HEK293 (cell line): ENCODE results near the gene TDRD9.

Experiments used
- MZF1 ChIP-seq: fragments of 450-650 bp; formaldehyde crosslinking; IDR thresholded peaks from 2 replicates; pipeline ENCODE4 v1.5.1; 2017; ENCODE audit warnings: missing biosample characterization, missing genetic modification characterization, borderline replicate concordance
- YY1 ChIP-seq: fragments of 450-650 bp; formaldehyde crosslinking; IDR thresholded peaks from 2 replicates; pipeline ENCODE4 v1.5.1; 2018; ENCODE audit warnings: missing biosample characterization, missing genetic modification characterization
- ZFHX2 ChIP-seq: fragments of 450-650 bp; formaldehyde crosslinking; conservative IDR thresholded peaks from 2 replicates; pipeline ENCODE4 v1.5.1; 2016; ENCODE audit warnings: missing biosample characterization, missing genetic modification characterization
- ZNF24 ChIP-seq: fragments of 450-650 bp; formaldehyde crosslinking; IDR thresholded peaks from 2 replicates; pipeline ENCODE4 v1.5.1; 2016; ENCODE audit warnings: missing biosample characterization, missing genetic modification characterization
- TF ChIP-seq, protein P1 (sequence below): fragments of 450-650 bp; formaldehyde crosslinking; IDR thresholded peaks from 2 replicates; pipeline ENCODE4 v1.5.1; 2016; ENCODE audit warnings: missing biosample characterization, missing genetic modification characterization

- TF ChIP-seq MZF1 (tag by site-specific recombination): no peak
- TF ChIP-seq, protein P1, sequence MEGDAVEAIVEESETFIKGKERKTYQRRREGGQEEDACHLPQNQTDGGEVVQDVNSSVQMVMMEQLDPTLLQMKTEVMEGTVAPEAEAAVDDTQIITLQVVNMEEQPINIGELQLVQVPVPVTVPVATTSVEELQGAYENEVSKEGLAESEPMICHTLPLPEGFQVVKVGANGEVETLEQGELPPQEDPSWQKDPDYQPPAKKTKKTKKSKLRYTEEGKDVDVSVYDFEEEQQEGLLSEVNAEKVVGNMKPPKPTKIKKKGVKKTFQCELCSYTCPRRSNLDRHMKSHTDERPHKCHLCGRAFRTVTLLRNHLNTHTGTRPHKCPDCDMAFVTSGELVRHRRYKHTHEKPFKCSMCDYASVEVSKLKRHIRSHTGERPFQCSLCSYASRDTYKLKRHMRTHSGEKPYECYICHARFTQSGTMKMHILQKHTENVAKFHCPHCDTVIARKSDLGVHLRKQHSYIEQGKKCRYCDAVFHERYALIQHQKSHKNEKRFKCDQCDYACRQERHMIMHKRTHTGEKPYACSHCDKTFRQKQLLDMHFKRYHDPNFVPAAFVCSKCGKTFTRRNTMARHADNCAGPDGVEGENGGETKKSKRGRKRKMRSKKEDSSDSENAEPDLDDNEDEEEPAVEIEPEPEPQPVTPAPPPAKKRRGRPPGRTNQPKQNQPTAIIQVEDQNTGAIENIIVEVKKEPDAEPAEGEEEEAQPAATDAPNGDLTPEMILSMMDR: no peak
- TF ChIP-seq YY1: no peak
- no peak for TF ChIP-seq ZNF24 (tag by site-specific recombination)
- TF ChIP-seq ZFHX2 (tag by site-specific recombination): no peak
Observed at GRCh38 chr14:104099096-104100041, 171.1 kb downstream of the TDRD9 start.
